NB4 (cell line): Measurements from ENCODE around the gene TMEM170B.

Source experiments
- MYC ChIP-seq: IDR thresholded peaks from 2 replicates; pipeline ENCODE4 v1.6.1; 2011; ENCODE audit warnings: low read depth, low read length
- TF ChIP-seq, protein P1 (sequence below): IDR thresholded peaks from one replicate; pipeline ENCODE4 v1.5.1; 2012; ENCODE audit warnings: low read depth, low read length

DNA sequence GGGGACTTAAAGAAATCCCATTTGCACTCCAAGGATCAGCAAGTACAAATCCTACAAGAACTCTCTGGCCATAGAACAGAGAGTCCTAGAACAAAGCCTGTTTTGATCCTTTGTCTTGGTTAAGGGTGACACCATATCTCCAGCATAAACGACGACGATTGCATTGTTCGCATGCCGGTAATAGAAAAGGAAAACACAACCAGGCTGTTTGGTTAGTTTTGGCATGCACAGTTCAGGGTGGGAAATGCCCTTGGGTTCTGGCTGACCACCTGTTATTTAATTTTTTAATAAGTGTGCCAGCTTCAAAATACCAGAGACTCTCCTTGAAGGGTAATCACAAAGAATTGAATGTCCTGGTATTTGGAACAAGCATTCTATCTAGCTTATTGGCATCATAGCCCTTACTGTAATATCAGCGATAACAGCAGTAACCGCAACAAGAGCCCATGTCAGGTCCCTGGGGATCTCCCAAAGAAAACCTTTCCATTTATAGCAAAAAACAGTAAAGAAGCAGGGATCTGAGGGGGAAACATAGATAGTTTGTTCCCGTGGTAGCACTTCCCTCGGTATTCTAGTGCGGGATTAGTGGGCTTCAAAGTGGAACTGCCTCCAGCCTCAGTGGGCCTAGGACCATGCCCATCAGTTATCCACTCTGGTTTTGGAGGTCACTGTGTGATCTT is 77.1 kb downstream of the TMEM170B start:
- TF ChIP-seq, protein P1, sequence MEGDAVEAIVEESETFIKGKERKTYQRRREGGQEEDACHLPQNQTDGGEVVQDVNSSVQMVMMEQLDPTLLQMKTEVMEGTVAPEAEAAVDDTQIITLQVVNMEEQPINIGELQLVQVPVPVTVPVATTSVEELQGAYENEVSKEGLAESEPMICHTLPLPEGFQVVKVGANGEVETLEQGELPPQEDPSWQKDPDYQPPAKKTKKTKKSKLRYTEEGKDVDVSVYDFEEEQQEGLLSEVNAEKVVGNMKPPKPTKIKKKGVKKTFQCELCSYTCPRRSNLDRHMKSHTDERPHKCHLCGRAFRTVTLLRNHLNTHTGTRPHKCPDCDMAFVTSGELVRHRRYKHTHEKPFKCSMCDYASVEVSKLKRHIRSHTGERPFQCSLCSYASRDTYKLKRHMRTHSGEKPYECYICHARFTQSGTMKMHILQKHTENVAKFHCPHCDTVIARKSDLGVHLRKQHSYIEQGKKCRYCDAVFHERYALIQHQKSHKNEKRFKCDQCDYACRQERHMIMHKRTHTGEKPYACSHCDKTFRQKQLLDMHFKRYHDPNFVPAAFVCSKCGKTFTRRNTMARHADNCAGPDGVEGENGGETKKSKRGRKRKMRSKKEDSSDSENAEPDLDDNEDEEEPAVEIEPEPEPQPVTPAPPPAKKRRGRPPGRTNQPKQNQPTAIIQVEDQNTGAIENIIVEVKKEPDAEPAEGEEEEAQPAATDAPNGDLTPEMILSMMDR, result no peak
- TF ChIP-seq MYC, result no peak
